ENCODE measurements around the gene ANKRD33. TPM values are rescaled to one million over a fixed set of nuclear protein-coding genes. Genes with fewer than 3 reads are reported as not detected.

Gene ANKRD33
- total RNA-seq, 1 experiment from 2014 or later: not detected

DNA sequence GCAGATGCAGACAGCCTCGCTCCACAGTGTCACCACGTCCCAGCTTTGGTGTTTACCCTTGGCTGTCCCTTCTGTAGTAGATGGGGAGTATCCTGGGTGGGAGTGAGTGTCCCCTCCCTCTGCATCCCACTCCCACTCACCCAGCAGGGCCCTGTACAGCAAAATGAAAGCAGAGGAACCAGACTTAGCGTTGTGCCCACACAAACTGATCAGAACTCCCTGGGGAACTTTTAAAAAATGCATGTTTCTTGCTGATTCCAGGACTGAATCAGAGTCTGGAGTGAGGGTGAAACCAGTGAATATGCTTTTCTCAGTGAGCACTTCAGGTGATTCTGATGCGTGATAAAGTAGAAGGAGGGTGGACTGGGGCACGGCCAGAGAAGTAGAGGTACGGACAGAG is 22.3 kb downstream of the ANKRD33 start:
- Histone ChIP-seq H3K4me3 (ENCODE audit: low read depth, low read length, poor library complexity, severe bottlenecking) (no peak overlapping the region), H3K36me3 (ENCODE audit: insufficient read depth, low read length, poor library complexity, severe bottlenecking) (no peaks in the 10 kb centered on the region), H3K9me3 (ENCODE audit: low read depth, low read length, poor library complexity, severe bottlenecking) (no peaks in the 10 kb centered on the region), H3K27me3 (replicated peaks; ENCODE audit: insufficient read depth, low read depth, low read length, poor library complexity) (no peaks in the 10 kb centered on the region), H3K4me1 (ENCODE audit: insufficient read depth, low read length, poor library complexity, severe bottlenecking) (peaks cover 32% of the 10 kb centered on the region), H3K27ac (ENCODE audit: low read depth, low read length, poor library complexity, severe bottlenecking) (no peak overlapping the region)
- intact Hi-C loops (cut with micrococcal nuclease; ENCODE audit: unreplicated experiment): no loop called here
- DNase-seq (ENCODE audit: low spot score): peak; percentile 50
- CTCF ChIA-PET: no interaction called here
- POLR2A ChIA-PET (ENCODE audit: low non-redundant PET): no interaction called here
- BruUV-seq (replicated peaks): no TSS peak
- TF ChIP-seq EZH2 (IDR thresholded peaks at IDR 0.05; ENCODE audit: borderline replicate concordance, low read depth, low read length, poor library complexity, severe bottlenecking): no peak
- TF ChIP-seq, protein P1, sequence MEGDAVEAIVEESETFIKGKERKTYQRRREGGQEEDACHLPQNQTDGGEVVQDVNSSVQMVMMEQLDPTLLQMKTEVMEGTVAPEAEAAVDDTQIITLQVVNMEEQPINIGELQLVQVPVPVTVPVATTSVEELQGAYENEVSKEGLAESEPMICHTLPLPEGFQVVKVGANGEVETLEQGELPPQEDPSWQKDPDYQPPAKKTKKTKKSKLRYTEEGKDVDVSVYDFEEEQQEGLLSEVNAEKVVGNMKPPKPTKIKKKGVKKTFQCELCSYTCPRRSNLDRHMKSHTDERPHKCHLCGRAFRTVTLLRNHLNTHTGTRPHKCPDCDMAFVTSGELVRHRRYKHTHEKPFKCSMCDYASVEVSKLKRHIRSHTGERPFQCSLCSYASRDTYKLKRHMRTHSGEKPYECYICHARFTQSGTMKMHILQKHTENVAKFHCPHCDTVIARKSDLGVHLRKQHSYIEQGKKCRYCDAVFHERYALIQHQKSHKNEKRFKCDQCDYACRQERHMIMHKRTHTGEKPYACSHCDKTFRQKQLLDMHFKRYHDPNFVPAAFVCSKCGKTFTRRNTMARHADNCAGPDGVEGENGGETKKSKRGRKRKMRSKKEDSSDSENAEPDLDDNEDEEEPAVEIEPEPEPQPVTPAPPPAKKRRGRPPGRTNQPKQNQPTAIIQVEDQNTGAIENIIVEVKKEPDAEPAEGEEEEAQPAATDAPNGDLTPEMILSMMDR (conservative IDR thresholded peaks at IDR 0.05; ENCODE audit: low read depth, low read length): no peak

DNA sequence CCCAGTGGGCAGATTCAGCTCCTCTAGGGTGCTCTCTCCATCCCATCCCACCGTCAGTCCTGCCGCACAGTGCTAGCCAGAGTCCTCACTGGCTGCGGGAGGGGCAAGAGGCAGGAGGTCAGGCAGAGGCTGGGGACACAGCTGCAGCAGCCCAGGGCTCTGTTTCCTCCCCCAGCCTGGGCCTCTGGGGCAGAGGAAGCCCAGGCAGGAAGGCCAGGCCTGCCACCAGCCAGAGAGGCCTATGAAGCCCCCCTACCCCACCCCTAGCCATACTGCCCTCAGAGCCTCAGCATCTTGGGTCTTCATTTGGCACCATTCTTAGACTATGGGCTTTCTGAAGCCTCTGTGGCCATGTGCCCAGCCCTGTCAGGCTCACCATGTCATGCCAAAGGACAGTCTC is 22.8 kb downstream of the ANKRD33 start:
- H3K27me3 ChIP-seq (replicated peaks; ENCODE audit: insufficient read depth, low read depth, low read length, poor library complexity): no peaks in the 10 kb centered on the region
- intact Hi-C loops (cut with micrococcal nuclease; ENCODE audit: unreplicated experiment): no loop called here
- TF ChIP-seq, protein P1 (conservative IDR thresholded peaks at IDR 0.05; ENCODE audit: low read depth, low read length): no peak
- no peak for TF ChIP-seq EZH2 (IDR thresholded peaks at IDR 0.05; ENCODE audit: borderline replicate concordance, low read depth, low read length, poor library complexity, severe bottlenecking)
- DNase-seq (ENCODE audit: low spot score): no peak
- ChIA-PET POLR2A (ENCODE audit: low non-redundant PET) (no interaction called here), CTCF (no interaction called here)
- H3K4me3 ChIP-seq (ENCODE audit: low read depth, low read length, poor library complexity, severe bottlenecking): no peak overlapping the region
- no peak overlapping the region for H3K27ac ChIP-seq (ENCODE audit: low read depth, low read length, poor library complexity, severe bottlenecking)
- no TSS peak for BruUV-seq (replicated peaks)
- peaks cover 28% of the 10 kb centered on the region for H3K4me1 ChIP-seq (ENCODE audit: insufficient read depth, low read length, poor library complexity, severe bottlenecking)
- no peaks in the 10 kb centered on the region for H3K36me3 ChIP-seq (ENCODE audit: insufficient read depth, low read length, poor library complexity, severe bottlenecking)
- no peaks in the 10 kb centered on the region for H3K9me3 ChIP-seq (ENCODE audit: low read depth, low read length, poor library complexity, severe bottlenecking)

DNA sequence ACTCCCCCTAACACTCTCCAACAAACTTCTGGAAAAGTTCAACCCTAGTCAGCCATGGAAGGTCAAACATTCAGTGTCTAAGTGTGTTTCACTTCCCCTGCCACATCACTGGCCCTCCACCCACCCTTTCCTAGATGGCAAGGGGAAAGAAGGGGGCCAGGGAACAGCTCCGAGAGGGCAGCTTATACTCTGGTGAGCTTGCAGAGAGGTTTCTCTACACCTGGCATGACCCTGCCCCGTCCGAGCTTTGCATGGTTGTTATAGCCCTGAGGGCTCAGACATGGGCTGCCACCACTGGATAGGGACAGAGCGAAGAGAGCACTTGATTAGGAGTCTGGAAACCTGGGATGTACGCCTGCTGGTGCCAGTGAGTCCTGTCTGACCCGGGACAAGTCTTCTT is 23.4 kb downstream of the ANKRD33 start:
- no peak for DNase-seq (ENCODE audit: low spot score)
- Histone ChIP-seq H3K27ac (ENCODE audit: low read depth, low read length, poor library complexity, severe bottlenecking) (no peak overlapping the region), H3K27me3 (replicated peaks; ENCODE audit: insufficient read depth, low read depth, low read length, poor library complexity) (no peaks in the 10 kb centered on the region), H3K4me3 (ENCODE audit: low read depth, low read length, poor library complexity, severe bottlenecking) (no peak overlapping the region), H3K4me1 (ENCODE audit: insufficient read depth, low read length, poor library complexity, severe bottlenecking) (peaks cover 22% of the 10 kb centered on the region), H3K9me3 (ENCODE audit: low read depth, low read length, poor library complexity, severe bottlenecking) (no peaks in the 10 kb centered on the region), H3K36me3 (ENCODE audit: insufficient read depth, low read length, poor library complexity, severe bottlenecking) (no peaks in the 10 kb centered on the region)
- TF ChIP-seq, protein P1 (conservative IDR thresholded peaks at IDR 0.05; ENCODE audit: low read depth, low read length): no peak
- no peak for TF ChIP-seq EZH2 (IDR thresholded peaks at IDR 0.05; ENCODE audit: borderline replicate concordance, low read depth, low read length, poor library complexity, severe bottlenecking)
- BruUV-seq (replicated peaks): no TSS peak
- ChIA-PET CTCF (interaction anchor here (0.6 kb wide), 1 partner anchor 25 kb away, joined by 3 read pairs; no protein-coding TSS in a partner anchor), POLR2A (ENCODE audit: low non-redundant PET) (no interaction called here)
- intact Hi-C loops (cut with micrococcal nuclease; ENCODE audit: unreplicated experiment): no loop called here

Data from A673 (cell line).